Bronchial epithelial cell (primary cell): ENCODE results near the gene LRRC45. TPM values are rescaled to one million over a fixed set of nuclear protein-coding genes. Genes with fewer than 3 reads are reported as not detected.

ENCODE experiments used
- DNase-seq: peaks from one replicate; pipeline ENCODE4 v3.0.0-alpha.2; 2010; ENCODE audit warnings: low read depth
- FAIRE-seq: peaks from 2 replicates; lab custom pipeline; 2011; peaks lifted over from hg19 to GRCh38; lab: Jason Lieb, UNC
- H3K27me3 ChIP-seq: 2 replicates; pipeline ENCODE4 v1.5.1; 2011; ENCODE audit warnings: low read length; ENCODE audit not compliant: control insufficient read depth, insufficient read depth
- H3K36me3 ChIP-seq: 2 replicates; pipeline ENCODE4 v1.5.1; 2011; ENCODE audit warnings: low read length; ENCODE audit not compliant: control insufficient read depth, insufficient read depth
- H3K4me3 ChIP-seq: 2 replicates; pipeline ENCODE4 v1.5.1; 2011; ENCODE audit warnings: mild to moderate bottlenecking, low read depth, low read length, control low read depth
- CTCF ChIP-seq: IDR thresholded peaks from 2 replicates; pipeline ENCODE4 v1.5.1; 2011; ENCODE audit warnings: mild to moderate bottlenecking, moderate library complexity, low read length, control low read depth, inconsistent platforms; ENCODE audit not compliant: insufficient read depth, severe bottlenecking
- total RNA-seq: library from RNA; depleted of rRNA; stranded (reverse); fragments of >200 nt; gene quantifications from 2 replicates; pipeline ENCODE4 v1.2.1, GENCODE V29; 2014

The LRRC45 gene
- total RNA-seq, 1 donor from 2014 or later, result 8.4 TPM

GRCh38 chr17:82059272-82060000 is 36.3 kb downstream of the LRRC45 start:
- DNase-seq, result no peak
- Histone ChIP-seq H3K4me3 (no peak overlapping the region), H3K36me3 (peaks cover 62% of the 10 kb centered on the region), H3K27me3 (no peaks in the 10 kb centered on the region)
- TF ChIP-seq CTCF, result no peak
- FAIRE-seq, result no peak

GRCh38 chr17:82060001-82060380 is 36.9 kb downstream of the LRRC45 start:
- no peaks in the 10 kb centered on the region for H3K27me3 ChIP-seq
- DNase-seq (no peak), FAIRE-seq (no peak)
- no peak overlapping the region for H3K4me3 ChIP-seq
- TF ChIP-seq CTCF, result no peak
- H3K36me3 ChIP-seq, result peaks cover 57% of the 10 kb centered on the region

- H3K27me3 ChIP-seq, result no peaks in the 10 kb centered on the region
- TF ChIP-seq CTCF, result no peak
- no peak overlapping the region for H3K4me3 ChIP-seq
- FAIRE-seq (peak; percentile 13), DNase-seq (no peak)
- H3K36me3 ChIP-seq, result peaks cover 52% of the 10 kb centered on the region
Observed at GRCh38 chr17:82060614-82061013, 37.5 kb downstream of the LRRC45 start.

- Histone ChIP-seq H3K27me3 (no peaks in the 10 kb centered on the region), H3K36me3 (peaks cover 46% of the 10 kb centered on the region), H3K4me3 (no peak overlapping the region)
- no peak for TF ChIP-seq CTCF
- FAIRE-seq, result no peak
- DNase-seq, result no peak
Observed at GRCh38 chr17:82061047-82061925, 38.2 kb downstream of the LRRC45 start.

GRCh38 chr17:82062076-82062983 is 39.2 kb downstream of the LRRC45 start:
- no peaks in the 10 kb centered on the region for H3K27me3 ChIP-seq
- FAIRE-seq (no peak), DNase-seq (no peak)
- peaks cover 39% of the 10 kb centered on the region for H3K36me3 ChIP-seq
- no peak for TF ChIP-seq CTCF
- no peak overlapping the region for H3K4me3 ChIP-seq
